ENCODE data around the gene TMEM184B.

The TMEM184B gene

GRCh38 chr22:38304526-38304925 lies 31.7 kb upstream of the TMEM184B start:
- Histone ChIP-seq H3K4me2 (ENCODE audit: insufficient read depth, low read length, poor library complexity, severe bottlenecking) (no peak overlapping the region), H2BK12ac (ENCODE audit: low read length) (no peak overlapping the region), H3K9me3 (replicated peaks in 1 of 2; ENCODE audit: control insufficient read depth in 2 of 2, insufficient read depth in 1 of 2, low read depth in 1 of 2, low read length in 2 of 2) (peaks cover 0 to 2% of the 10 kb centered on the region in 2 donors), H3K14ac (ENCODE audit: low read length) (no peak overlapping the region), H4K91ac (ENCODE audit: low read depth, low read length, poor library complexity) (no peak overlapping the region), H2BK5ac (ENCODE audit: low read length) (no peak overlapping the region), H3K4me1 (ENCODE audit: control insufficient read depth in 2 of 2, insufficient read depth in 1 of 2, low read depth in 1 of 2, low read length in 2 of 2) (peaks cover 0 to 3% of the 10 kb centered on the region in 2 donors), H2BK120ac (ENCODE audit: low read depth, low read length) (no peak overlapping the region), H3K4me3 (ENCODE audit: low read length in 2 of 2) (no peak overlapping the region), H3K27ac (replicated peaks; ENCODE audit: low read length) (no peak overlapping the region), H3K18ac (ENCODE audit: low read length) (no peak overlapping the region), H2BK15ac (ENCODE audit: low read length) (no peak overlapping the region), H3K23ac (ENCODE audit: low read depth, low read length, poor library complexity) (no peak overlapping the region), H3K36me3 (replicated peaks in 1 of 2; ENCODE audit: control insufficient read depth in 2 of 2, insufficient read depth in 2 of 2, low read length in 2 of 2) (peaks cover 53 to 95% of the 10 kb centered on the region in 2 donors), H3K9ac (ENCODE audit: low read depth, low read length, poor library complexity) (no peak overlapping the region), H4K8ac (ENCODE audit: low read depth, low read length) (no peak overlapping the region), H3K27me3 (ENCODE audit: control insufficient read depth in 3 of 3, insufficient read depth in 3 of 3, low read depth in 1 of 3, low read length in 3 of 3) (no peaks in the 10 kb centered on the region), H3K4ac (ENCODE audit: low read length) (no peak overlapping the region), H2AFZ (ENCODE audit: low read length) (no peak overlapping the region), H3K79me1 (ENCODE audit: low read depth, low read length) (peaks cover 22% of the 10 kb centered on the region), H2AK5ac (ENCODE audit: low read depth, low read length) (no peak overlapping the region)
- no peak for DNase-seq (ENCODE audit: low spot score)
- no CpG with 5 or more reads among the region's 13 CpGs for WGBS, 2 donors (ENCODE audit: extremely low coverage in 2 of 2, insufficient read length in 2 of 2, insufficient replicate concordance in 1 of 2)

DNA sequence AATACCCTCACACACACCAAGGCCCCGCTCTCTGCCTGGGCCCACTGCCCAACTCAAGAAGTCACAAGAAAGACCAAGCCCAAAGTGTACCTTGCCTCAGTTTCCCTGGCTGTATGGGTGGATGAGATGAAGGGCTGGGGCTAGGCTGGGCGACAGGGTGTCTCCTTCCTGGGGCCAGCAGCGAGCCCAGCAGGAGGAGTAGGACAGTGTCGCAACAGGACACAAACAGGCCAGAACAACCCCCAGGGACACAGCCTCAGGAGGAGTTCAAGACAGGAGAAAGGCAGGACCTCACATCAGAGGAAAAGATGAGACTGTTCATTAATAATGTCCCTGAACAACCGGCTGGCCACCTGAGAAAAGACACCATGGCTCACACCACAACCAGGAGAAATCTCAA lies 31.2 kb upstream of the TMEM184B start:
- no peak overlapping the region for H2BK15ac ChIP-seq (ENCODE audit: low read length)
- H3K27me3 ChIP-seq (ENCODE audit: control insufficient read depth in 3 of 3, insufficient read depth in 3 of 3, low read depth in 1 of 3, low read length in 3 of 3): no peaks in the 10 kb centered on the region
- no peak overlapping the region for H4K91ac ChIP-seq (ENCODE audit: low read depth, low read length, poor library complexity)
- H3K23ac ChIP-seq (ENCODE audit: low read depth, low read length, poor library complexity): no peak overlapping the region
- H3K4me1 ChIP-seq (ENCODE audit: control insufficient read depth in 2 of 2, insufficient read depth in 1 of 2, low read depth in 1 of 2, low read length in 2 of 2): peaks cover 0 to 3% of the 10 kb centered on the region in 2 donors
- H3K9ac ChIP-seq (ENCODE audit: low read depth, low read length, poor library complexity): no peak overlapping the region
- peaks cover 55 to 96% of the 10 kb centered on the region in 2 donors for H3K36me3 ChIP-seq (replicated peaks in 1 of 2; ENCODE audit: control insufficient read depth in 2 of 2, insufficient read depth in 2 of 2, low read length in 2 of 2)
- no peak overlapping the region for H2BK5ac ChIP-seq (ENCODE audit: low read length)
- H2AFZ ChIP-seq (ENCODE audit: low read length): no peak overlapping the region
- H4K8ac ChIP-seq (ENCODE audit: low read depth, low read length): no peak overlapping the region
- peaks cover 23% of the 10 kb centered on the region for H3K79me1 ChIP-seq (ENCODE audit: low read depth, low read length)
- H3K18ac ChIP-seq (ENCODE audit: low read length): no peak overlapping the region
- H3K4ac ChIP-seq (ENCODE audit: low read length): no peak overlapping the region
- H3K9me3 ChIP-seq (replicated peaks in 1 of 2; ENCODE audit: control insufficient read depth in 2 of 2, insufficient read depth in 1 of 2, low read depth in 1 of 2, low read length in 2 of 2): peaks cover 0 to 2% of the 10 kb centered on the region in 2 donors
- H2AK5ac ChIP-seq (ENCODE audit: low read depth, low read length): no peak overlapping the region
- no peak overlapping the region for H3K27ac ChIP-seq (replicated peaks; ENCODE audit: low read length)
- no peak overlapping the region for H3K4me3 ChIP-seq (ENCODE audit: low read length in 2 of 2)
- no peak overlapping the region for H2BK12ac ChIP-seq (ENCODE audit: low read length)
- DNase-seq (ENCODE audit: low spot score): no peak
- H2BK120ac ChIP-seq (ENCODE audit: low read depth, low read length): no peak overlapping the region
- no peak overlapping the region for H3K4me2 ChIP-seq (ENCODE audit: insufficient read depth, low read length, poor library complexity, severe bottlenecking)
- WGBS, 2 donors (ENCODE audit: extremely low coverage in 2 of 2, insufficient read length in 2 of 2, insufficient replicate concordance in 1 of 2): no CpG with 5 or more reads among the region's 5 CpGs
- no peak overlapping the region for H3K14ac ChIP-seq (ENCODE audit: low read length)

DNA sequence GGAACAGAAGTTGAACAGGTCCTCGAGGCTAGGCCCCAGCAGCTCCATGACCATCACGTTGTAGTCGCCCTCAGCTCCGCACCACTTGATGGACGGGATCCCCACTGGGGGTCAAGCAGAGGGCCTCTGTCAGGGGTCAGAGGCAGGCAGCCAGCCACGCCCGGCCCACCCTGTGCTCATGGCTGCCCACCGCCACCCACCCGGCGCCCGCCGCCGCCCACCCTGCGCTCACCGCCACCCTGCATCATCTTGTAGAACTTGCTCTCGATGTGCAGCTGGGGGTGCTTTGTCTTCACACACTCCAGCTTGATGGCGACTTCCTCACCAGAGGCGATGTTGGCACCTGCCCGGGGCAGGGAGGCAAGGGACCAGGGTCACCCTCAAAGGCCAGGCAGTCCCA lies 30.1 kb upstream of the TMEM184B start:
- DNase-seq (ENCODE audit: low spot score): no peak
- Histone ChIP-seq H2BK12ac (ENCODE audit: low read length) (no peak overlapping the region), H3K18ac (ENCODE audit: low read length) (no peak overlapping the region), H4K8ac (ENCODE audit: low read depth, low read length) (no peak overlapping the region), H3K27me3 (ENCODE audit: control insufficient read depth in 3 of 3, insufficient read depth in 3 of 3, low read depth in 1 of 3, low read length in 3 of 3) (no peaks in the 10 kb centered on the region), H3K4me3 (ENCODE audit: low read length in 2 of 2) (no peak overlapping the region), H3K4me1 (ENCODE audit: control insufficient read depth in 2 of 2, insufficient read depth in 1 of 2, low read depth in 1 of 2, low read length in 2 of 2) (no peaks in the 10 kb centered on the region), H2BK5ac (ENCODE audit: low read length) (no peak overlapping the region), H2BK15ac (ENCODE audit: low read length) (no peak overlapping the region), H3K36me3 (replicated peaks in 1 of 2; ENCODE audit: control insufficient read depth in 2 of 2, insufficient read depth in 2 of 2, low read length in 2 of 2) (peaks cover 56 to 96% of the 10 kb centered on the region in 2 donors), H3K4ac (ENCODE audit: low read length) (no peak overlapping the region), H2BK120ac (ENCODE audit: low read depth, low read length) (no peak overlapping the region), H3K23ac (ENCODE audit: low read depth, low read length, poor library complexity) (no peak overlapping the region), H3K79me1 (ENCODE audit: low read depth, low read length) (peaks cover 18% of the 10 kb centered on the region), H3K14ac (ENCODE audit: low read length) (no peak overlapping the region), H2AFZ (ENCODE audit: low read length) (no peak overlapping the region), H3K9ac (ENCODE audit: low read depth, low read length, poor library complexity) (no peak overlapping the region), H2AK5ac (ENCODE audit: low read depth, low read length) (no peak overlapping the region), H3K9me3 (replicated peaks in 1 of 2; ENCODE audit: control insufficient read depth in 2 of 2, insufficient read depth in 1 of 2, low read depth in 1 of 2, low read length in 2 of 2) (no peaks in the 10 kb centered on the region), H3K4me2 (ENCODE audit: insufficient read depth, low read length, poor library complexity, severe bottlenecking) (no peak overlapping the region), H3K27ac (replicated peaks; ENCODE audit: low read length) (no peak overlapping the region), H4K91ac (ENCODE audit: low read depth, low read length, poor library complexity) (no peak overlapping the region)
- no CpG with 5 or more reads among the region's 19 CpGs for WGBS, 2 donors (ENCODE audit: extremely low coverage in 2 of 2, insufficient read length in 2 of 2, insufficient replicate concordance in 1 of 2)

- no CpG with 5 or more reads among the region's 3 CpGs for WGBS, 2 donors (ENCODE audit: extremely low coverage in 2 of 2, insufficient read length in 2 of 2, insufficient replicate concordance in 1 of 2)
- no peak overlapping the region for H3K14ac ChIP-seq (ENCODE audit: low read length)
- H3K9me3 ChIP-seq (replicated peaks in 1 of 2; ENCODE audit: control insufficient read depth in 2 of 2, insufficient read depth in 1 of 2, low read depth in 1 of 2, low read length in 2 of 2): no peaks in the 10 kb centered on the region
- H3K27me3 ChIP-seq (ENCODE audit: control insufficient read depth in 3 of 3, insufficient read depth in 3 of 3, low read depth in 1 of 3, low read length in 3 of 3): no peaks in the 10 kb centered on the region
- H2AK5ac ChIP-seq (ENCODE audit: low read depth, low read length): no peak overlapping the region
- H3K27ac ChIP-seq (replicated peaks; ENCODE audit: low read length): no peak overlapping the region
- H3K23ac ChIP-seq (ENCODE audit: low read depth, low read length, poor library complexity): no peak overlapping the region
- no peak overlapping the region for H3K18ac ChIP-seq (ENCODE audit: low read length)
- H2AFZ ChIP-seq (ENCODE audit: low read length): no peak overlapping the region
- DNase-seq (ENCODE audit: low spot score): no peak
- H3K4me1 ChIP-seq (ENCODE audit: control insufficient read depth in 2 of 2, insufficient read depth in 1 of 2, low read depth in 1 of 2, low read length in 2 of 2): no peaks in the 10 kb centered on the region
- no peak overlapping the region for H2BK120ac ChIP-seq (ENCODE audit: low read depth, low read length)
- H2BK5ac ChIP-seq (ENCODE audit: low read length): no peak overlapping the region
- no peak overlapping the region for H3K4me2 ChIP-seq (ENCODE audit: insufficient read depth, low read length, poor library complexity, severe bottlenecking)
- peaks cover 25% of the 10 kb centered on the region for H3K79me1 ChIP-seq (ENCODE audit: low read depth, low read length)
- no peak overlapping the region for H4K91ac ChIP-seq (ENCODE audit: low read depth, low read length, poor library complexity)
- H3K4me3 ChIP-seq (ENCODE audit: low read length in 2 of 2): no peak overlapping the region
- no peak overlapping the region for H2BK15ac ChIP-seq (ENCODE audit: low read length)
- H4K8ac ChIP-seq (ENCODE audit: low read depth, low read length): no peak overlapping the region
- H2BK12ac ChIP-seq (ENCODE audit: low read length): no peak overlapping the region
- H3K9ac ChIP-seq (ENCODE audit: low read depth, low read length, poor library complexity): no peak overlapping the region
- no peak overlapping the region for H3K4ac ChIP-seq (ENCODE audit: low read length)
- peaks cover 74 to 99% of the 10 kb centered on the region in 2 donors for H3K36me3 ChIP-seq (replicated peaks in 1 of 2; ENCODE audit: control insufficient read depth in 2 of 2, insufficient read depth in 2 of 2, low read length in 2 of 2)
Observed at GRCh38 chr22:38300946-38301345, 28.1 kb upstream of the TMEM184B start.
